Inflammatory macrophage (primary cell): ENCODE results near the gene METTL9.

Source experiments
- DNase-seq, 2 donors: peaks; one replicate each; pipeline ENCODE4 v3.0.0-alpha.2; 2020 to 2022

METTL9 gene

DNA sequence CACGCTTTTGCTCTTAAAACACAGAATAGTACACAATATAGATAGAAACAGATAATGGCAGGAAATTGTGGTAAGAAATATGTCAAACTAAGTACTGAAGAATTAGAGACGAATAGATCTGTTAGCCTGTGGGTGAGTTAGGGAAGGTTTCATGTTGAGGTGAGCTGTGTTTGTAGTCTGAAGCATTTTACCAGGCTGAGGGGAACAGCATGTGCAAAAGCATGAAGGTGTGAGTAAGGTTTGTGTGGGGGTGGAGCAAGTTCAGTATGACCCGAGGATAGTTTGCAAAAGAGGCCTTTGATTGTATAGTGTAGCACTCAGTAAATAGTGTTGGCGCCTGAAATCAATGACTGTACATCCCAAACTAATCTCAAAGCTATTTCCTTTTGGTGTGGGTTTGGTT is 39.2 kb downstream of the METTL9 start:
- DNase-seq = peak; percentile 11 to 53

- peak in 1 of 2 donors; percentile 9 for DNase-seq
These were observed 40.1 kb downstream of the METTL9 start for GRCh38 chr16:21639493-21639892.

DNA sequence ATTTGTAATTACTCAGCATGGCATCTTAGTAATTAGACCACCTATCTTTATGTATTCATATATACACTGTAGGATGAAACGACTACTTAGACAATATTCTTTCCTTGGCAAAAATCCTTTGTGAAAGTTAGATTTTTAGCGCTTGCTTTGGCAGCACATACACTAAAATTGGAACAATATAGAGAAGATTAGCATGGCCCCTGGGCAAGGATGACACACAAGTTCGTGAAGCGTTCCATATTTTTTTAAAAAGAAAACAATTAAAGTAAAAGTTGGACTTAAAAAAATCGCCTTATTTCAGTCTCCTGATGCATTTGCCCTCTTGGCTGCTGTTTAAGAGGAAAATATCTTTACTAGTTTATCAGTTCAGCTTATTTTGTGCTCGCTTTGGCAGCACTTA is 42.5 kb downstream of the METTL9 start:
- no peak for DNase-seq

GRCh38 chr16:21642861-21643260 is 43.5 kb downstream of the METTL9 start:
- DNase-seq = no peak

DNA sequence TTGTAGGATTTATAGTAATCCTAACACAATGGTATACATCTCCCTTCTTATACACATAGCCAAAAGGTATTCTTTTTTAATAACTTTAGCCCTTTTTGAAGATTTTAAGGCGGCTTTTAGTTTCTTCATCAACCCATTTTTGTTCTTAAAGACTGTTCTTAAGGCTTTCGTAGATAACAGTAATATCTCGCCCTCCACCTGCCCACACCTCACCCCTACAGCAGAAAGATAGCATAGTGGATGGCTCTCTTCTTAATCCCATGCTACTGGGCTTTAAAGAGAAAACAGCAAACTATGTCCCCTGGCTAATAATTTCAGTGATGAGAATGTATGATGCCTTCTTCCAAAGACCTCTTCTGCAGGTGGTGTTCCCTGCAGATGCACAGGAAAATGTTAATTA is 44.4 kb downstream of the METTL9 start:
- DNase-seq = no peak

- DNase-seq = no peak
These were observed 45.3 kb downstream of the METTL9 start for GRCh38 chr16:21644674-21645073.

- peak; percentile 56 to 75 for DNase-seq
These were observed 45.9 kb downstream of the METTL9 start for GRCh38 chr16:21645261-21645721.

DNA sequence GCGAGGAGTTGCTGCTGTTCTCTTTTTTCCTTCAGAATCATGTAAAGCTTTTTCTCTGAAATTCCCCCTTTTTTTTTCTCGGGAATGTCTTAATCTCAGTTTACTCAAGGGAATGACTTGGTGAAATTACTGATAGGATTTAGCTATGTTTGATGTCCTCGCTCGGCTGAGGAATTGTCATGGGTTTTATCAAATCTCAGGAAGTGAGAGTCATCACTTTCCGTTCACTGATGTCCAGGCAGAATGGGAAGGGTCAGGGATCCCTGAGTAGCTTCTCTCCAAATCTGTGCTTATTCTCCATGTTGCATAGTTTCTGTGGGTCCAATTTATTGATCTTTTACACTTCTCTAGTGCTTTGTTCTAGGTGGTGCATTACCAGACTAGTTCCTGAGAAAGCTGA is 46.7 kb downstream of the METTL9 start:
- DNase-seq = peak; percentile 16 to 48

DNA sequence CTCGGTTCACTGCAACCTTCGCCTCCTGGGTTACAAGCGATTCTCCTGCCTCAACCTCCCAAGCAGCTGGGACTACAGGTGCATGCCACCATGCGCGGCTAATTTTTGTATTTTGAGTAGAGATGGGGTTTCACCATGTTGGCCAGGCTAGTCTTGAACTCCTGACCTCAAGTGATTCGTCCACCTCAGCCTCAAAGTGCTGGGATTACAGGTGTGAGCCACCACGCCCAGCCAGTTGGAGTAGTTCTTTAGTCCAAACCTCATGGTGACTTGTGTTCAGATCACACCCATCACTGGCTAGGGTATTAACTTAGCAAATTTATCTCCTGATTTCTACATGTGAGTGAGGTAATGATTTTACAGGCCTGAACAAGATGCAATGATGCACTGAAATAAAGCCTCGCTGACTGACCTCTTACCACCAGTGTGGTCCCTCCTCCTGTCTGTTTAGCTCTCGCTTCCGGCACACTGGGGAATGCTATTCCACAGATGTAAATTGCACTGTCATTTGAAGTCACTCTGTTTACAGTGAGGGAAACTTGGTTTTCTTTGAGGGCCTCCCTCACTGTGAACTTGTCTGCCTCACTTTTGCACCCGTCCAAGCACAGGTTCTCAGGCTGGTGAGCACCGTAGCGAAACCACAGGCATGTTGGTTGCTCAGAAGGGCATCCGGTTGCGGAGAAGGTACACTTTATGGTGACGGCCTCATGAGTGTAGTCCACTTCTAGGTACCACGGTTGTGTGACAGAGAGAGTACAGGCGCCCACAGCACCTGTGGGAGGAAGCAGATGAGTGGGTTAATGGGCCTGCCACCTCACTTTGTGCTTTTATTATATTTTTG is 47.6 kb downstream of the METTL9 start:
- no peak for DNase-seq

- DNase-seq = no peak
These were observed 48.3 kb downstream of the METTL9 start for GRCh38 chr16:21647562-21648164.

- peak; percentile 57 to 76 for DNase-seq
These were observed 50.5 kb downstream of the METTL9 start for GRCh38 chr16:21649826-21650406.

DNA sequence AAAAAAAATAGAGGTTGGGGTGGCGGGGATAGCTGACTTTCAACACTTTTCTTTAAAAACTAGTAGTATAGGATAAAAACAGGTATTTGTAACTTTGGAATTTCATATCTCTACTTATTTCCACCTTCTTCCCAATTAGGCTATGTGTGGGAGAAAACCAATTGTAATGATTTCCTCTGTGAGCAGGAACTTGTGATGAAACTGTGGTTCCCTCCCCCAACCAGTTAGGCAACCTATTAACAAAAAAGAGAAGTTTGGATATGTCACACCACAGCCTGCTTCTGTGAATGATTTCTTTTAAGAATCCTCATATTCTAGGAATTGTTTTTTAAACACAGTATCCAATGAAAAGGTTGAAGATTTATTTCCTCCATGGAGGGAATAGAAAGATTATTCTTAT is 51.1 kb downstream of the METTL9 start:
- peak; percentile 94 to 97 for DNase-seq

DNA sequence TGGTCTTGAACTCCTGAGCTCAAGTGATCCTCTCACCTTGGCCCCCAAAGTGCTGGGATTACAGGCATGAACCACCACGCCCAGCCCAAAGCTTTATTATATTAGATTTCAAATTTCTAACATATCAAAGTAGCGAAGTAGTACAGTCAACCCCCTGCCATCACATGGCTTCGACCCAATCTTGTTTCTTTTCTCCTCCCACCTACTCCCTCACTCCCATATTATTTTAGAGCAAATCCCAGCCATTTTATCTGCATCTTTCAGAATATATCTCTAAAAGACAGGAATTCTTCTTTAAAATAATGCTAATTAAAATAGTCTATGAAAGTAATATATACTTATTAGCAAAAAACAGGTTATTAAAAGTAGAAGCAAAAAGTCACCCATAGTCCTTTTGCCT is 52.1 kb downstream of the METTL9 start:
- peak; percentile 51 to 58 for DNase-seq

- DNase-seq = peak; percentile 91 to 94
These were observed 53.1 kb downstream of the METTL9 start, which contains the start of gene IGSF6 for GRCh38 chr16:21652453-21652852. IGSF6 (minus strand) TSS chr16:21652608; CDS start chr16:21652598, 10 bp downstream.

DNA sequence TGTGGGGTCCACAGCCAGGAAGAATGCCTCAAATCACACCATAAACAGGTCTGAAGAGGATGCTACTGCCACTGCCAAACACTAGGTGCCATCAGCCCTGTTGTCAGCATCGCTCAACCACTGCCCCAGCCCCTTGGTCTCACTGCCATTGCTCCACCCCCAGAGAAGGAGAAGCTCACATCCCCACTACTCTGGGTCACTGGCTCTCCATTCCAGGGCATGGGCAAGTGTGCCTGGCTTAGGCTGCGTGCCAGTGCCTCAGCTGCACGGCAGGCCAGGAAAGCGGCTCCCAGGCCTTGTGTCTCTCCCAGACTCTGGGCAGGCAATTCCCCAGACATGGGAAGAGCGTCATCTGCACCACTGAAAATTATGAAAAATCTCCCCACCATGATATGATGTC is 54.2 kb downstream of the METTL9 start:
- DNase-seq = peak; percentile 74 to 86

- peak in 1 of 2 donors; percentile 17 for DNase-seq
These were observed 55.1 kb downstream of the METTL9 start for GRCh38 chr16:21654466-21654865.

DNA sequence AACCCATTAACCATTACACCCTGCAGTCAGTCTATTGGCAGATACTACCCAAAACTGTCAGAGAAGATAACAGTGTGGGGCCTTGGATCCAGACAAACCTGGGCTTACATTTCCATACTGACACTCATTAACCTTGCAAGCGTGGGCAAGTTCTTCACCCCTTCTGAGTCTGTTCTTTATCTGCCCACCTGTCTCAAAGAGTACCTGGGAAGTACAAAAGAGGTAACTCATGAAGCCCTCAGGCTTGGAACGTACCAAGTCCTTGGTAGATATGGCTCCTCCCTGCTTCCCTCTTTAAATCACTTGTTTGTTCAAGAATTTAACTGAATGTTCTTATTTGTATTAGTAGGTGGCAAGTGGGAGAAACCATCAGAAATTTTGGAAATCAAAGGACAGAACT is 55.5 kb downstream of the METTL9 start:
- DNase-seq = no peak

DNA sequence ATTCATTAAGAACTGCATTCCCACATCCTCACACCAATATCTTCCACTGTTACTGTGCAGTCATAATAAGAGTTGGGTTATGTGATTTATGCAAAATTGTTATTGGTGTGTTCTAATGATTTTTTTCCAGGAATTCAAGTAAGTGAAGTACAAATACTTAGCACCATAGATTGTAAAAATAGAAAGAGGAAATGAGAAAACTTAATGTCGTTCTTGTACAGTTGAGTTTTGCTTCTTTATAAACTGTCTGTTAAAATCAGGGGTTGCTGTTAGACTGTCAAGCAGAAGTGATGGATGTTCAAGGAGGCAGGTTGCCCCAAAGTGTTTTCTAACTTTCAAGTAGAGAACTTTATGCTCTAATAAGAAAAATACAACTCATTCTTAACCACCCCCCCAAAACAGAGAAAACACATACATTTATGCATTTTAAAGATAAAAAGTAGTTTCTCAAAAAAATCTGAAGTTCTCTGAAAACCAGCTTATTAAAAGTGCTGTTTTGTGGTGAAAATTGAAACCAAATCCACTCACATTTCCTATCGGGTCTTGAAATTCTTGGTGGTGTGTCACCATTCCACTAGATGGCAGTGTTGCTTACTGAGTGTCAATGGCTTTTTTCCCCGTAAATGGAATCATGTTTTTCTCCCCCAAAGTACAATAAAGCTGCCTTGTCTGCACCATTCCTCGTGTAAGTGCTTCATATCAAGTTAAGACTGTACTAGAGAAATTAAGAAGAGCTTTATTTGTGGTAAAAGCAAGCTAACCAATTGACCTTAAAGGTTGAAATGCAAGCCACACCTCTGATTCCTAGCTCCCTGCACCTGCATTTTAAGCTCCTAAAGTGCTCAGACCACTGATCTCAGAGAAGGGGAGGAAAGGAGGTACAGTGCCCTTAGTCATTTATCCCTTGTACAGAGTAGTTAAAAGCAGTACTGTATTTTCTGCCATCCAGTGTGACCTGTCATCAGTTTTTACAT is 57.7 kb downstream of the METTL9 start:
- DNase-seq = peak; percentile 72 to 76

DNA sequence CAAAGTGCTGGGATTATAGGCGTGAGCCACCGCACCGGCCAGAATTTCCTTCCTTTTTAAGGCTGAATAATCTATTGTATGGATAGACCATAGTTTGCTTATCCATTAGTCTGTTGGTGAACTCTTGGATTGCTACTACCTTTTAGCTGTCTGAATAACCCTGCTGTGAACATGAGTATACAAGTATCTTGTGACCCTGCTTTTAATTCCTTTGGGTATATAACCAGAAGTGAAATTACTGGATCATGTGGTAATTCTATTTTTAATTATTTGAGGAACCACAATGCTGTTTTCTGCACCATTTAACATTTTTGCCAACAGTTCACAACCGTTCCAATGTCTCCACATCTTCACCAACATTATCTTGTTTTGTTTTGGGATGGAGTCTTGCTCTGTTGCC is 59.7 kb downstream of the METTL9 start:
- DNase-seq = peak; percentile 60 to 87

DNA sequence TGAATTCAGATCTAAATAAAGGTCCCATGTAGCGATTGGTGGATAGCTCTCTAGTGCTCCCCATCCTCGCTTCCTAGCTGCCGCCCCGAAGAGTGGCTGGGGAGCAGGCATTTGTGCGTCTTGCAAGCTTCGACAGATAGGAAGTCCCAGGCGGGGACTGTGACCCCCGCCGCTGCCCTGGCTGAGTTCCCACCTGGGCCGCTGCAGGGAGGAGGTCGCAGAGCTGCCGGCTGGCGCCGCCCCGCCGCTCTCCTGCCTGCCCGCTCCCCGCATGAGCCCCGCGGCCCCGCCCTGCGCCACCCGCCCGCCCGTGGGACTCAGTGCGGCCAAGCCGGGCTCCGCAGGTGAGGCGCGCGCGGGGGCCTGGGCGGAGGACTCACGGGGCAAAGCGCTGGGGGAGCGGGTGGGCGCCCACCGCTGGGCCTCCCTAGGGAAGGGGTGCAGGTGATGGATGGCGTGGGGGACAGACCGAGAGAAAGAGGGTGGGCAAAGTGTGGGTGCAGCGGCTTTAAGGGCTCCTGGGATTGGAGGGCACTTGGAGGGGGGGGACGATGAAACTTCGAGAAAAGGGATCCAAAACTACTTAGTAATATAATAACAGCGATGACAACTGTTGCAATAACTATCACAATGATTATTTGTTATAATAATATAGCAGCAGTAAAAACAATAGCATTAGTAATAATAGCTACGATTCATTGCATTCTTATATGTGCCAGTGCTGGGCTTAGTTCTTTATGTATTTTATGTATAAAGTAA is 64.7 kb downstream of the METTL9 start, which contains the start of gene OTOA:
Gene OTOA, plus strand, starts transcription at position 80 of the 759 bp plus-strand sequence. CDS start 14,547 bp downstream, outside the sequence.
- no peak for DNase-seq

- DNase-seq = no peak
These were observed 65.6 kb downstream of the METTL9 start for GRCh38 chr16:21664801-21665492.
